HepG2 (cell line): ENCODE results near the gene PRKAG1. TPM values are rescaled to one million over a fixed set of nuclear protein-coding genes. Genes with fewer than 3 reads are reported as not detected.

Source experiments
- CAMTA2 ChIP-seq: sonication (generic); formaldehyde crosslinking; IDR thresholded peaks from 2 replicates; pipeline ENCODE4 v1.4.0; 2020; ENCODE audit warnings: mild to moderate bottlenecking, missing genetic modification reagents, borderline replicate concordance
- CCAR2 ChIP-seq: fragments of 200-400 bp; formaldehyde crosslinking; optimal IDR thresholded peaks from 2 replicates; pipeline ENCODE3; 2018; ENCODE audit warnings: low read depth, mild to moderate bottlenecking, low read length, moderate library complexity
- EED ChIP-seq: sonication (generic); formaldehyde crosslinking; IDR thresholded peaks from 2 replicates; pipeline ENCODE4 v1.5.0; 2020; ENCODE audit warnings: mild to moderate bottlenecking, missing genetic modification reagents
- GABPB1 ChIP-seq: IDR thresholded peaks from 2 replicates; pipeline ENCODE4 v1.6.1; 2016; ENCODE audit warnings: mild to moderate bottlenecking, missing genetic modification reagents, moderate library complexity, missing compliant biosample characterization
- GZF1 ChIP-seq: sonication (generic); formaldehyde crosslinking; IDR thresholded peaks from 2 replicates; pipeline ENCODE4 v1.5.1; 2020; ENCODE audit warnings: mild to moderate bottlenecking, missing genetic modification reagents
- HNRNPUL1 ChIP-seq: fragments of 200-400 bp; formaldehyde crosslinking; IDR thresholded peaks from 2 replicates; pipeline ENCODE4 v1.6.1; 2017; ENCODE audit warnings: low read depth, mild to moderate bottlenecking, low read length, moderate library complexity
- HOXD1 ChIP-seq: sonication (generic); formaldehyde crosslinking; IDR thresholded peaks from 2 replicates; pipeline ENCODE4 v1.5.0; 2020; ENCODE audit warnings: missing genetic modification reagents
- ISX ChIP-seq: sonication (generic); formaldehyde crosslinking; conservative IDR thresholded peaks from 2 replicates; pipeline ENCODE4 v1.5.0; 2020; ENCODE audit warnings: missing genetic modification reagents
- KLF11 ChIP-seq: IDR thresholded peaks from 2 replicates; pipeline ENCODE4 v1.6.1; 2016; ENCODE audit warnings: missing compliant biosample characterization
- MTF2 ChIP-seq: sonication (generic); formaldehyde crosslinking; IDR thresholded peaks from 2 replicates; pipeline ENCODE4 v1.5.0; 2020; ENCODE audit warnings: missing genetic modification reagents, borderline replicate concordance
- PAF1 ChIP-seq: IDR thresholded peaks from 2 replicates; pipeline ENCODE4 v1.6.1; 2016; ENCODE audit warnings: missing genetic modification reagents, missing compliant biosample characterization
- RORA ChIP-seq: sonication (generic); formaldehyde crosslinking; IDR thresholded peaks from 2 replicates; pipeline ENCODE4 v1.5.0; 2020; ENCODE audit warnings: mild to moderate bottlenecking, missing genetic modification reagents, moderate library complexity
- SALL1 ChIP-seq: sonication (generic); formaldehyde crosslinking; IDR thresholded peaks from 2 replicates; pipeline ENCODE4 v1.8.0; 2022; ENCODE audit warnings: mild to moderate bottlenecking, missing genetic modification reagents
- ZBTB8A ChIP-seq: sonication (generic); formaldehyde crosslinking; IDR thresholded peaks from 2 replicates; pipeline ENCODE4 v1.4.0; 2020; ENCODE audit warnings: mild to moderate bottlenecking, low read depth, missing genetic modification reagents, borderline replicate concordance
- ZFY ChIP-seq: sonication (generic); formaldehyde crosslinking; IDR thresholded peaks from 2 replicates; pipeline ENCODE4 v1.4.0; 2020; ENCODE audit warnings: missing genetic modification reagents
- ZMYM3 ChIP-seq: sonication (generic); formaldehyde crosslinking; IDR thresholded peaks from 2 replicates; pipeline ENCODE4 v1.5.1; 2020; ENCODE audit warnings: mild to moderate bottlenecking, missing genetic modification reagents
- ZMYM4 ChIP-seq: sonication (generic); formaldehyde crosslinking; IDR thresholded peaks from 2 replicates; pipeline ENCODE4 v1.8.1; 2023; ENCODE audit warnings: mild to moderate bottlenecking, missing genetic modification reagents
- ZNF713 ChIP-seq: sonication (generic); formaldehyde crosslinking; IDR thresholded peaks from 2 replicates; pipeline ENCODE4 v1.4.0; 2020; ENCODE audit warnings: mild to moderate bottlenecking, missing genetic modification reagents
- polyA plus RNA-seq, 8 experiments: library from polyadenylated mRNA; depleted of rRNA in 3 of 8; stranded (reverse) in 7 of 8; unstranded in 1 of 8; fragments of >200 nt; fragmentation: Illumina TruSeq in 4 of 8; extraction: Trizol in 4 of 8; gene quantifications; 2 replicates each; pipeline versions ENCODE4 v1.2.1 to v1.2.3, GENCODE V29; 2011 to 2016; ENCODE audit warnings: low read depth in 4 of 8, missing spikeins in 1 of 8, mixed read lengths in 1 of 8; ENCODE audit not compliant: insufficient read depth in 1 of 8
- total RNA-seq, 5 experiments: library from RNA; depleted of rRNA; stranded (reverse); fragments of >200 nt; fragmentation: Illumina TruSeq; extraction: Trizol; gene quantifications; 2 replicates each; pipeline ENCODE4 v1.2.3, GENCODE V29; 2016; ENCODE audit warnings: low read depth in 1 of 5
- TF ChIP-seq, protein P1 (sequence below): sonication (generic); formaldehyde crosslinking; IDR thresholded peaks from 2 replicates; pipeline ENCODE4 v1.4.0; 2020; ENCODE audit warnings: missing genetic modification reagents, mild to moderate bottlenecking, borderline replicate concordance
- TF ChIP-seq, protein P2 (sequence below): sonication (generic); formaldehyde crosslinking; IDR thresholded peaks from 2 replicates; pipeline ENCODE4 v1.4.0; 2020; ENCODE audit warnings: missing genetic modification reagents, low read depth, mild to moderate bottlenecking, borderline replicate concordance
- TF ChIP-seq, protein P3 (sequence below): sonication (generic); formaldehyde crosslinking; IDR thresholded peaks from 2 replicates; pipeline ENCODE4 v1.9.0; 2022; ENCODE audit warnings: missing genetic modification reagents, mild to moderate bottlenecking, borderline replicate concordance
- TF ChIP-seq, protein P4 (sequence below): sonication (generic); formaldehyde crosslinking; IDR thresholded peaks from 2 replicates; pipeline ENCODE4 v1.4.0; 2020; ENCODE audit warnings: missing genetic modification reagents; ENCODE audit errors: not compliant biosample characterization
- TF ChIP-seq, protein P5 (sequence below): sonication (generic); formaldehyde crosslinking; IDR thresholded peaks from 2 replicates; pipeline ENCODE4 v1.5.1; 2020; ENCODE audit warnings: mild to moderate bottlenecking, missing genetic modification reagents, borderline replicate concordance

Gene PRKAG1
- total and polyA plus RNA-seq, 2 of the 13 experiments (the other 11 are each of a cell fraction or from before 2014, with no cell fraction given), result 26.1 to 32.8 TPM

DNA sequence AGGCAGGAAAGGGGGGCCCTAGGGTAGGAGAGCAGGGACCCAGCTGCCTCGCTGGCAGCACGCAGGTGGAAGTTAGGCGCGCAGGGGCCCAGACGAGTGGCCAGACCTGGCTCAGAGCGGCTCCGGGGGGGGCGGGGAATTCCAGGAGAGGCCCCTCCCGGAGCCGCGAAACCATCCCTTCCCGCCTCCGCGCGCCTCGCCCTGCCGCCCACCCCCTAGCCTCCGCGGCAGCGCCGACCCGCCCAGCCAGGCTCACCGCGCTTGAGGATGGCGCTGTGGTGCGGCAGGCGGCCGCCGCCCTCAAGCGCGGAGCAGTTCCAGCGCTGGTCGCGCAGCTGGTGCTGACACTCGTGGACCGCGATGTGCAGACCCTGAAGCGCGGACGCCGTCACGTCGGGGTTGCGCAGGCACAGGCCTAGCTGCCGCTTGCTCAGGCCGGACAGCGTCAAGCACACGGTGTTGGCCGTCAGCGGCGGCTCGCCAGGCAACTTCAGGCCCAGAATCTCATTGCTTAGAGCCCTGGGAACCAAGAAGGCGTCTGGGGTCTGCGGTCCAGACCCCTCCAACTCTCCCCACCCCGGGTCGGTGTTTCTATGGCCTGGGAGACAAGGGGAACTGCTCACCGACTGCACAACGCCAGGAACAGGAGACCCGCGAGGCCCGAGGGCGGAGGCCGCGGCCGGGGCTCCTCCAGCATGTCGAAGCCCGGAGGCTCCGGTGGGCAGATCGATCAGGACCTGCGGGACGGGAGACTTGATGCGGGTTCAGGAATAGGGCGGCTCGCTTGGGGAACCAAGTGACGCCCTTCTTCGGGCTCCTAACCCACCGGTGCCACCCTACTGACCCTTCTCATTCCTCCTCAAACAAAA, 48.5 kb downstream of the PRKAG1 start (continued):
- TF ChIP-seq ZMYM4, result no peak
- no peak for TF ChIP-seq PAF1 (CRISPR knock-in tag)
- TF ChIP-seq SALL1 (CRISPR knock-in tag), result peak; percentile 57
- TF ChIP-seq EED (CRISPR knock-in tag), result peak; percentile 60; the same call in 1 of the 2 replicates
- TF ChIP-seq, protein P1, sequence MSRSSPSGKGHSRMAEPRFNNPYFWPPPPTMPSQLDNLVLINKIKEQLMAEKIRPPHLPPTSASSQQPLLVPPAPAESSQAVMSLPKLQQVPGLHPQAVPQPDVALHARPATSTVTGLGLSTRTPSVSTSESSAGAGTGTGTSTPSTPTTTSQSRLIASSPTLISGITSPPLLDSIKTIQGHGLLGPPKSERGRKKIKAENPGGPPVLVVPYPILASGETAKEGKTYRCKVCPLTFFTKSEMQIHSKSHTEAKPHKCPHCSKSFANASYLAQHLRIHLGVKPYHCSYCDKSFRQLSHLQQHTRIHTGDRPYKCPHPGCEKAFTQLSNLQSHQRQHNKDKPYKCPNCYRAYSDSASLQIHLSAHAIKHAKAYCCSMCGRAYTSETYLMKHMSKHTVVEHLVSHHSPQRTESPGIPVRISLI (CRISPR knock-in tag), result no peak
- TF ChIP-seq, protein P2, sequence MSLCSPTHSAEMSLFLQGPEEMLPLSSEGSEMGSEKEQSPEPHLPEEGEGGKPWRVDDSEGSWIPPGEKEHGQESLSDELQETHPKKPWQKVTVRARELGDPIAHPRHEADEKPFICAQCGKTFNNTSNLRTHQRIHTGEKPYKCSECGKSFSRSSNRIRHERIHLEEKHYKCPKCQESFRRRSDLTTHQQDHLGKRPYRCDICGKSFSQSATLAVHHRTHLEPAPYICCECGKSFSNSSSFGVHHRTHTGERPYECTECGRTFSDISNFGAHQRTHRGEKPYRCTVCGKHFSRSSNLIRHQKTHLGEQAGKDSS (CRISPR knock-in tag), result 0 out of 2 replicates have a peak, but pooled peaks have one; percentile 36
- TF ChIP-seq CAMTA2, result no peak
- TF ChIP-seq ZNF713, result no peak
- TF ChIP-seq, protein P3, sequence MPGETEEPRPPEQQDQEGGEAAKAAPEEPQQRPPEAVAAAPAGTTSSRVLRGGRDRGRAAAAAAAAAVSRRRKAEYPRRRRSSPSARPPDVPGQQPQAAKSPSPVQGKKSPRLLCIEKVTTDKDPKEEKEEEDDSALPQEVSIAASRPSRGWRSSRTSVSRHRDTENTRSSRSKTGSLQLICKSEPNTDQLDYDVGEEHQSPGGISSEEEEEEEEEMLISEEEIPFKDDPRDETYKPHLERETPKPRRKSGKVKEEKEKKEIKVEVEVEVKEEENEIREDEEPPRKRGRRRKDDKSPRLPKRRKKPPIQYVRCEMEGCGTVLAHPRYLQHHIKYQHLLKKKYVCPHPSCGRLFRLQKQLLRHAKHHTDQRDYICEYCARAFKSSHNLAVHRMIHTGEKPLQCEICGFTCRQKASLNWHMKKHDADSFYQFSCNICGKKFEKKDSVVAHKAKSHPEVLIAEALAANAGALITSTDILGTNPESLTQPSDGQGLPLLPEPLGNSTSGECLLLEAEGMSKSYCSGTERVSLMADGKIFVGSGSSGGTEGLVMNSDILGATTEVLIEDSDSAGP, result peak; percentile 27; the same call in 1 of the 2 replicates
- TF ChIP-seq GABPB1 (CRISPR knock-in tag), result peak; percentile 45; the same call in 1 of the 2 replicates
- no peak for TF ChIP-seq ISX (CRISPR knock-in tag)
- TF ChIP-seq HOXD1 (CRISPR knock-in tag), result no peak
- TF ChIP-seq GZF1 (CRISPR knock-in tag), result no peak
- no peak for TF ChIP-seq KLF11
- no peak for TF ChIP-seq HNRNPUL1
- TF ChIP-seq, protein P4, sequence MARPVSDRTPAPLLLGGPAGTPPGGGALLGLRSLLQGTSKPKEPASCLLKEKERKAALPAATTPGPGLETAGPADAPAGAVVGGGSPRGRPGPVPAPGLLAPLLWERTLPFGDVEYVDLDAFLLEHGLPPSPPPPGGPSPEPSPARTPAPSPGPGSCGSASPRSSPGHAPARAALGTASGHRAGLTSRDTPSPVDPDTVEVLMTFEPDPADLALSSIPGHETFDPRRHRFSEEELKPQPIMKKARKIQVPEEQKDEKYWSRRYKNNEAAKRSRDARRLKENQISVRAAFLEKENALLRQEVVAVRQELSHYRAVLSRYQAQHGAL (CRISPR knock-in tag), result no peak
- no peak for TF ChIP-seq RORA (CRISPR knock-in tag)
- no peak for TF ChIP-seq ZBTB8A (CRISPR knock-in tag)
- TF ChIP-seq CCAR2, result no peak
- TF ChIP-seq ZFY (CRISPR knock-in tag), result peak; percentile 61
- no peak for TF ChIP-seq ZMYM3 (CRISPR knock-in tag)
- peak; percentile 97; the same call in 1 of the 2 replicates for TF ChIP-seq MTF2 (CRISPR knock-in tag)
- TF ChIP-seq, protein P5, sequence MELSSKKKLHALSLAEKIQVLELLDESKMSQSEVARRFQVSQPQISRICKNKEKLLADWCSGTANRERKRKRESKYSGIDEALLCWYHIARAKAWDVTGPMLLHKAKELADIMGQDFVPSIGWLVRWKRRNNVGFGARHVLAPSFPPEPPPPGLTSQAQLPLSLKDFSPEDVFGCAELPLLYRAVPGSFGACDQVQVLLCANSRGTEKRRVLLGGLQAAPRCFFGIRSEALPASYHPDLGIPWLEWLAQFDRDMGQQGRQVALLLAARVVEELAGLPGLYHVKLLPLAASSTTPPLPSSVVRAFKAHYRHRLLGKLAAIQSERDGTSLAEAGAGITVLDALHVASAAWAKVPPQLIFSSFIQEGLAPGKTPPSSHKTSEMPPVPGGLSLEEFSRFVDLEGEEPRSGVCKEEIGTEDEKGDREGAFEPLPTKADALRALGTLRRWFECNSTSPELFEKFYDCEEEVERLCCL (CRISPR knock-in tag), result no peak
